Measurements from ENCODE around the gene PDE4C. TPM values are rescaled to one million over a fixed set of nuclear protein-coding genes. Genes with fewer than 3 reads are reported as not detected.

The PDE4C gene
- total RNA-seq, 1 donor from 2014 or later, result 0.28 TPM

DNA sequence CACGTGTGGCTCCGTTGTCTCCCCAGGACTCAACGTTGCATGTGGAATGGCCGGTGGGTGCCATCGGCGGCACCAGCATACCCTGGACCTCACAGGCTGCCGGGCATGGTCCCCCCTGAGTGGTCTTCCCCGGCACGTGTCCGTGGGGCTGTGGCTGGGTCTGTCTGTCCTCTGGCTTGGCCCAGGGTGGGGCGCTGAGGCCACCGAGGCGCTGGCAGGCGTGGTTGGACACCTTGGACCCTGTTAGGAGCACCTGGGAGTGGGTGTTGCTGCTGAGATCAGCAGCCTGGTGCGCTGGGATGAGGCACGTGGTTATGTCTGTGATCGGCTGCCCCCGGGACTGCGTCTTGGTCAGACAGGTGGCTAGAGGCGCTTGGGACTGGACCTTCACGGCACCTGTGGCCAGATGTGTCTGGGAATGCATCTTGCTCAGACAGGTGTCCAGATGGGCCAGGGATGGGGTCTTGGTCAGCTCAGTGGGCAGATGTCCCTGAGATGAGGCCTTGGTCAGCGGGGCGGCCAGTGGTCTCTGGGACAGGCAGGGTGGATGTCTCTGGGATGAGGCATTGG is 38.8 kb upstream of the PDE4C start:
- TF ChIP-seq, protein P1, sequence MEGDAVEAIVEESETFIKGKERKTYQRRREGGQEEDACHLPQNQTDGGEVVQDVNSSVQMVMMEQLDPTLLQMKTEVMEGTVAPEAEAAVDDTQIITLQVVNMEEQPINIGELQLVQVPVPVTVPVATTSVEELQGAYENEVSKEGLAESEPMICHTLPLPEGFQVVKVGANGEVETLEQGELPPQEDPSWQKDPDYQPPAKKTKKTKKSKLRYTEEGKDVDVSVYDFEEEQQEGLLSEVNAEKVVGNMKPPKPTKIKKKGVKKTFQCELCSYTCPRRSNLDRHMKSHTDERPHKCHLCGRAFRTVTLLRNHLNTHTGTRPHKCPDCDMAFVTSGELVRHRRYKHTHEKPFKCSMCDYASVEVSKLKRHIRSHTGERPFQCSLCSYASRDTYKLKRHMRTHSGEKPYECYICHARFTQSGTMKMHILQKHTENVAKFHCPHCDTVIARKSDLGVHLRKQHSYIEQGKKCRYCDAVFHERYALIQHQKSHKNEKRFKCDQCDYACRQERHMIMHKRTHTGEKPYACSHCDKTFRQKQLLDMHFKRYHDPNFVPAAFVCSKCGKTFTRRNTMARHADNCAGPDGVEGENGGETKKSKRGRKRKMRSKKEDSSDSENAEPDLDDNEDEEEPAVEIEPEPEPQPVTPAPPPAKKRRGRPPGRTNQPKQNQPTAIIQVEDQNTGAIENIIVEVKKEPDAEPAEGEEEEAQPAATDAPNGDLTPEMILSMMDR (IDR thresholded peaks at IDR 0.05), result no peak
- TF ChIP-seq EZH2phosphoT487 (IDR thresholded peaks at IDR 0.05) (no peak), EZH2 (IDR thresholded peaks at IDR 0.05) (no peak)
- Histone ChIP-seq H3K27me3 (no peaks in the 10 kb centered on the region), H3K9ac (no peak overlapping the region), H3K9me3 (ENCODE audit: low read depth) (no peaks in the 10 kb centered on the region), H3F3A (ENCODE audit: low read depth) (no peaks in the 10 kb centered on the region), H3K27ac (no peak overlapping the region), H3K36me3 (no peaks in the 10 kb centered on the region), H2AFZ (replicated peaks) (no peak overlapping the region), H3K79me2 (ENCODE audit: low read depth) (no peaks in the 10 kb centered on the region), H3K4me2 (no peak overlapping the region), H3K4me1 (no peaks in the 10 kb centered on the region), H3K4me3 (no peak overlapping the region), H4K20me1 (ENCODE audit: low read depth) (peaks cover 6% of the 10 kb centered on the region)
- no peak overlapping the region for H3K27ac Mint-ChIP-seq
- DNase-seq (ENCODE audit: low spot score), result no peak
- no peak overlapping the region for H3K4me3 Mint-ChIP-seq
- H3K36me3 Mint-ChIP-seq, result peaks cover 14% of the 10 kb centered on the region
- H3K27me3 Mint-ChIP-seq (ENCODE audit: insufficient read depth, low read depth), result peaks cover 7% of the 10 kb centered on the region
- H3K9me3 Mint-ChIP-seq, result no peaks in the 10 kb centered on the region
- H3K4me1 Mint-ChIP-seq, result no peaks in the 10 kb centered on the region

- Mint-ChIP-seq H3K27ac (no peak overlapping the region), H3K9me3 (no peaks in the 10 kb centered on the region), H3K4me3 (no peak overlapping the region), H3K27me3 (ENCODE audit: insufficient read depth, low read depth) (peaks cover 7% of the 10 kb centered on the region), H3K4me1 (no peaks in the 10 kb centered on the region), H3K36me3 (peaks cover 14% of the 10 kb centered on the region)
- Histone ChIP-seq H3K4me3 (no peak overlapping the region), H3K9ac (no peak overlapping the region), H4K20me1 (ENCODE audit: low read depth) (peaks cover 2% of the 10 kb centered on the region), H3K79me2 (ENCODE audit: low read depth) (no peaks in the 10 kb centered on the region), H3K27me3 (no peaks in the 10 kb centered on the region), H3K36me3 (no peaks in the 10 kb centered on the region), H3K4me2 (no peak overlapping the region), H3F3A (ENCODE audit: low read depth) (no peaks in the 10 kb centered on the region), H2AFZ (replicated peaks) (no peak overlapping the region), H3K27ac (no peak overlapping the region), H3K4me1 (no peaks in the 10 kb centered on the region), H3K9me3 (ENCODE audit: low read depth) (no peaks in the 10 kb centered on the region)
- TF ChIP-seq EZH2 (IDR thresholded peaks at IDR 0.05) (no peak), EZH2phosphoT487 (IDR thresholded peaks at IDR 0.05) (no peak)
- TF ChIP-seq, protein P1 (IDR thresholded peaks at IDR 0.05), result no peak
- no peak for DNase-seq (ENCODE audit: low spot score)
Measured at GRCh38 chr19:18264137-18264854, 38.1 kb upstream of the PDE4C start.

- Mint-ChIP-seq H3K36me3 (peaks cover 14% of the 10 kb centered on the region), H3K9me3 (no peaks in the 10 kb centered on the region), H3K27ac (no peak overlapping the region), H3K27me3 (ENCODE audit: insufficient read depth, low read depth) (peaks cover 8% of the 10 kb centered on the region), H3K4me3 (no peak overlapping the region), H3K4me1 (no peaks in the 10 kb centered on the region)
- Histone ChIP-seq H3K79me2 (ENCODE audit: low read depth) (no peaks in the 10 kb centered on the region), H3K27ac (no peak overlapping the region), H3K4me3 (no peak overlapping the region), H3F3A (ENCODE audit: low read depth) (no peaks in the 10 kb centered on the region), H3K9ac (no peak overlapping the region), H3K4me1 (no peaks in the 10 kb centered on the region), H2AFZ (replicated peaks) (no peak overlapping the region), H4K20me1 (ENCODE audit: low read depth) (no peaks in the 10 kb centered on the region), H3K36me3 (no peaks in the 10 kb centered on the region), H3K4me2 (no peak overlapping the region), H3K9me3 (ENCODE audit: low read depth) (no peaks in the 10 kb centered on the region), H3K27me3 (no peaks in the 10 kb centered on the region)
- no peak for DNase-seq (ENCODE audit: low spot score)
- TF ChIP-seq, protein P1 (IDR thresholded peaks at IDR 0.05), result no peak
- TF ChIP-seq EZH2phosphoT487 (IDR thresholded peaks at IDR 0.05) (no peak), EZH2 (IDR thresholded peaks at IDR 0.05) (no peak)
Measured at GRCh38 chr19:18263324-18264136, 37.3 kb upstream of the PDE4C start.
